ENCODE results near the gene ANKLE1.
"Not testable (repeated sequence)": the region's sequence is repeated elsewhere in the genome, so short reads cannot be mapped to it uniquely, and the experiment has no call there.

The ANKLE1 gene

DNA sequence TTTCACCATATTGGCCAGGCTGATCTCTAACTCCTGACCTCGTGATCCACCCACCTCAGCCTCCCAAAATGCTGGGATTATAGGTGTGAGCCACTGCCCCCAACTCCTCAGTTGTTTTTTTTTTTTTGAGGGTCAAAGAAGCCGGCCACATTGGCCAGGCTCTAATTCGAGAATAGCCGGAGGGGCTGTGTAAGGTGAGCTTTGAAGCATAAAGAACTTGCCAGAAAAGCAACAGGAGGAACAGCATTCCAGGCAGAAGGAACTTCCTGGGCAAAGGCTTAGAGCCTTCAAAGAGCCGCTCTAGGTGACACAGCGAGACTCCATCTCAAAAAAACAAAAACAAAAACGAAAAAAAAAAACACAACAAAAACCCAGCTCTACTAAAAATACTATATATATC lies 15.7 kb upstream of the ANKLE1 start:
- no peak overlapping the region for H3K9ac ChIP-seq (ENCODE audit: low read length in 2 of 2)
- H3K27ac ChIP-seq (ENCODE audit: low read length): no peak overlapping the region
- H3K27me3 ChIP-seq (ENCODE audit: control insufficient read depth in 1 of 2, insufficient read depth in 2 of 2, low read length in 2 of 2): no peaks in the 10 kb centered on the region
- no peaks in the 10 kb centered on the region for H3K9me3 ChIP-seq (ENCODE audit: control insufficient read depth in 2 of 2, low read length in 2 of 2)
- peaks cover 14% of the 10 kb centered on the region for H3K4me1 ChIP-seq (ENCODE audit: control insufficient read depth, insufficient read depth, low read length)
- H3K4me3 ChIP-seq (ENCODE audit: low read length in 2 of 2): no peak overlapping the region
- peaks cover under 1 to 2% of the 10 kb centered on the region in 2 donors for H3K36me3 ChIP-seq (ENCODE audit: control insufficient read depth in 2 of 2, insufficient read depth in 2 of 2, low read length in 2 of 2)

DNA sequence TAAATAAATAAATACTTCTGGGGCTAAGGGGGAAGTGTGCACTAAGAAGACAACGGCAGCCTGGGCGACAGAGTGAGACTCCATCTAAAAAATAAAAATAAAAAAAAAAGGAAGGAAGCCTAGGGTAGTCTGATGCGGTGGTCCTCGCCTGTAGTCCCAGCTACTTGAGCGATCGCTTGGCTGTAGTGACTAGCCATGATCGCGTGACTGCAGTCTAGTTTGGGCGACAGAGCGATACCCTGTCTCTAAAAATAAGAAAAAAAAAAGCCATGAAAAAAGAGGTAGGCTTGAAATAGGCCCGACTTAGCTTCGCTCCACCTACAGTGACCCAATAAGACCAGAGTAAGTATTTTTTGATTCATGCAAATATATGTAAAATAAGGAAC lies 15.1 kb upstream of the ANKLE1 start:
- Histone ChIP-seq H3K27ac (ENCODE audit: low read length) (no peak overlapping the region), H3K9me3 (ENCODE audit: control insufficient read depth in 2 of 2, low read length in 2 of 2) (no peaks in the 10 kb centered on the region)

DNA sequence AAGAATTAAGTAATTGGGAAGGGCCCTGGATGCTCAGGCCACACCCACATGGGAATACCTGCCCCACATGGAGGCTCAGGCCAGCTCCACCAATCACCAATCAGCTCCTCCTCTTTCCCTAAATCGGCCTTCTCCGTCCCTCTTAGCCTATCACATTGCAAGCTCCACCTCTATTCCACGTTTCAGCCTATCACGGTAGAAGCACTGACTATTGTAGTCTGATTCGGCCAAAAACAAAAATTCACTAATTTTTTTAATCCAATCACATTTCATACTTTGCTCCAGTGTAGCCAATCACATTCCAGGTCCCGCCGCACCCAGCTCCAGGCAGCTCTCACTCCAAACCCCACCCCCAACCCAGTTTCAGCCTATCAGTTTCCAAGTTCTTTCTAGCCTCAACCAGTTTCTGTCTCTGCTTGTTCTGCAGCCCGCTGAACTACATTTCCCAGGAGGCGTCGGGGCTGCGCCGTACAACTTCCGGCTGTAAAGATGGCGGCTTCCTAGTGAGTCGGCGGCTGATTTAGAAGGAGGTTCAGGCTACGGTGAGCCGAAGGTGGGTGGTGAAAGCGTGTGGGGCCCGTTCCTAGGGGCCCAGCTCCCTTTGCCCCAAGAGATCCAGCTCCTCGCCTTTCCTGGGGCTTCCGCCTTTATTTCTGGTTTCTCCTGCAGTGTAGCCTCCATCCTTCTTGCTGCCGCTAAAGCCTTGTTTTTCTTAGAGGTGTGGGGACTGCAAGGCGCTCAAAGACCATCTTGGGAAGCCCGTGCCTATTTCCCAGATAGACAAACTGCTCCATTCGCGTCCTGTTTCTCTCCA lies 14.5 kb upstream of the ANKLE1 start, which contains the start of gene BABAM1:
Gene BABAM1, plus strand, starts transcription at position 469 of the 814 bp plus-strand sequence. CDS start 1,364 bp downstream, outside the sequence.
- peak within 1 kb of the TSS; percentile 79 to 90 for H3K9ac ChIP-seq (ENCODE audit: low read length in 2 of 2)
- H3K36me3 ChIP-seq (ENCODE audit: control insufficient read depth in 2 of 2, insufficient read depth in 2 of 2, low read length in 2 of 2): peaks cover 5 to 7% of the 10 kb centered on the region in 2 donors
- H3K4me3 ChIP-seq (ENCODE audit: low read length in 2 of 2): peak within 1 kb of the TSS; percentile 86 to 99
- H3K27me3 ChIP-seq (ENCODE audit: control insufficient read depth in 1 of 2, insufficient read depth in 2 of 2, low read length in 2 of 2): no peaks in the 10 kb centered on the region
- peak within 1 kb of the TSS; percentile 76 for H3K27ac ChIP-seq (ENCODE audit: low read length)
- H3K9me3 ChIP-seq (ENCODE audit: control insufficient read depth in 2 of 2, low read length in 2 of 2): no peaks in the 10 kb centered on the region
- H3K4me1 ChIP-seq (ENCODE audit: control insufficient read depth, insufficient read depth, low read length): peaks cover 14% of the 10 kb centered on the region

More for the DNA sequence above, 15.1 kb upstream of the ANKLE1 start:
- Histone ChIP-seq H3K9ac (ENCODE audit: low read length in 2 of 2) (no peak overlapping the region), H3K4me1 (ENCODE audit: control insufficient read depth, insufficient read depth, low read length) (peaks cover 14% of the 10 kb centered on the region), H3K27me3 (ENCODE audit: control insufficient read depth in 1 of 2, insufficient read depth in 2 of 2, low read length in 2 of 2) (no peaks in the 10 kb centered on the region), H3K36me3 (ENCODE audit: control insufficient read depth in 2 of 2, insufficient read depth in 2 of 2, low read length in 2 of 2) (peaks cover 5 to 7% of the 10 kb centered on the region in 2 donors), H3K4me3 (ENCODE audit: low read length in 2 of 2) (peak overlapping the region in 1 of 2 donors; percentile 99)

DNA sequence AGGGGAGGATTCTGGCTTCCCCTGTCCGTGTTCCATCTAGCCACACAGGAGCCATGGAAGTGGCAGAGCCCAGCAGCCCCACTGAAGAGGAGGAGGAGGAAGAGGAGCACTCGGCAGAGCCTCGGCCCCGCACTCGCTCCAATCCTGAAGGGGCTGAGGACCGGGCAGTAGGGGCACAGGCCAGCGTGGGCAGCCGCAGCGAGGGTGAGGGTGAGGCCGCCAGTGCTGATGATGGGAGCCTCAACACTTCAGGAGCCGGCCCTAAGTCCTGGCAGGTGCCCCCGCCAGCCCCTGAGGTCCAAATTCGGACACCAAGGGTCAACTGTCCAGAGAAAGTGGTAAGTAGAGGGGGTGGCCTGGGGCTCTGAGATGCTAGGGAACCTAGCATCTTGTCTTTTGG lies 12.9 kb upstream of the ANKLE1 start:
- no peaks in the 10 kb centered on the region for H3K27me3 ChIP-seq (ENCODE audit: control insufficient read depth in 1 of 2, insufficient read depth in 2 of 2, low read length in 2 of 2)
- H3K27ac ChIP-seq (ENCODE audit: low read length): no peak overlapping the region

DNA sequence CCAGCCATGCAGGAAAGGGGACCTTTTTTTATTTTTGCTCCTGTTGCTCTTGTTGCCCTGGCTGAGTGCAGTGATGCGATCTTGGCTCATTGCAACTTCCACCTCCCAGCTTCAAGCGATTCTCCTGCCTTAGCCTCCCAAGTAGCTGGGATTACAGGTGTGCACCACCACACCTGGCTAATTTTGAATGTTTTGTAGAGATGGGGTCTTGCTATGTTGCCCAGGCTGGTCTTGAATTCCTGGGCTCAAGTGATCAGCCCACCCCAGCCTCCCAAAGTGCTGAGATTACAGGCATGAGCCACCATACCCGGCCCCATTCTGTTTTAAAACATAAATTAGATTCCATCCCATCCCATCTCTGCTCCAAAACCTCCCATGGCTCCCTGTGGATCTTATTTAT lies 6.8 kb upstream of the ANKLE1 start:
- not testable (repeated sequence) for H3K9ac ChIP-seq (ENCODE audit: low read length in 2 of 2); H3K27ac ChIP-seq (ENCODE audit: low read length); H3K27me3 ChIP-seq (ENCODE audit: control insufficient read depth in 1 of 2, insufficient read depth in 2 of 2, low read length in 2 of 2); H3K9me3 ChIP-seq (ENCODE audit: control insufficient read depth in 2 of 2, low read length in 2 of 2); H3K4me1 ChIP-seq (ENCODE audit: control insufficient read depth, insufficient read depth, low read length); H3K4me3 ChIP-seq (ENCODE audit: low read length in 2 of 2)
- H3K36me3 ChIP-seq (ENCODE audit: control insufficient read depth in 2 of 2, insufficient read depth in 2 of 2, low read length in 2 of 2): peaks cover 35 to 39% of the 10 kb centered on the region in 2 donors

More for the DNA sequence above, 12.9 kb upstream of the ANKLE1 start:
- Histone ChIP-seq H3K9me3 (ENCODE audit: control insufficient read depth in 2 of 2, low read length in 2 of 2) (no peaks in the 10 kb centered on the region), H3K4me3 (ENCODE audit: low read length in 2 of 2) (no peak overlapping the region), H3K4me1 (ENCODE audit: control insufficient read depth, insufficient read depth, low read length) (peaks cover 14% of the 10 kb centered on the region), H3K9ac (ENCODE audit: low read length in 2 of 2) (no peak overlapping the region), H3K36me3 (ENCODE audit: control insufficient read depth in 2 of 2, insufficient read depth in 2 of 2, low read length in 2 of 2) (peaks cover 8 to 12% of the 10 kb centered on the region in 2 donors)

DNA sequence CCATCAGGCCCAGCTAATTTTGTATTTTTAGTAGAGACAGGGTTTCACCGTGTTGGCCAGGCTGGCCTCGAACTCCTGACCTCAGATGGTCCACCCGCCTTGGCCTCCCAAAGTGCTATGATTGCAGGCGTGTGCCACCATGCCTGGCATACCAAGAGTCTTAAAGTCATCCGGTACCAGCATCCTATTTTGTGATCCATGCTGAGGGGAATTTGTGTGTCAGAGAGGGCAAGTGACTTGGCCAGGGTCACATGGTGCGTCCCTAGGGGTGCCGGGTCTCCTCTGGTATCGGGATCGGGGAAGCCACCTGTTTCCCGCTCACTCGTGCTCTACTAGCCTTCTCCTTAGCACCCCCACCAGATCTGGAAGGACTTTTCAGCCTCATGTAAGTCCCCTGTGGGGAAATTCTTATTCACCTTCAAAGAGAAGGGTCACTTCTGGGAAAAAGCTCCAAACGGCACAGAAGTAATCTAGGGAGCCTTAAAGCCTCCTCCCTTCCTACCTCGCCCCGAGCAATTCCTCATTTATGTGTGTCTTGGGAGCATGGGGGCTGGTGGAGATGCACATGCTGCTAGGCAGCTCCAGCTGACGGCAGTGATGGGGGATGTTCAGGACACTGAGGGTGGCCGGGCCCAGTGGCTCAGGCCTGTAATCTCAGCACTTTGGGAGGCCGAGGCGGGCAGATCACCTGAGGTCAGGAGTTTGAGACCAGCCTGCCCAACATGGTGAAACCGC lies 6.1 kb upstream of the ANKLE1 start:
- H3K9ac ChIP-seq (ENCODE audit: low read length in 2 of 2): no peak overlapping the region
- H3K36me3 ChIP-seq (ENCODE audit: control insufficient read depth in 2 of 2, insufficient read depth in 2 of 2, low read length in 2 of 2): peaks cover 35 to 37% of the 10 kb centered on the region in 2 donors
- H3K4me3 ChIP-seq (ENCODE audit: low read length in 2 of 2): no peak overlapping the region

DNA sequence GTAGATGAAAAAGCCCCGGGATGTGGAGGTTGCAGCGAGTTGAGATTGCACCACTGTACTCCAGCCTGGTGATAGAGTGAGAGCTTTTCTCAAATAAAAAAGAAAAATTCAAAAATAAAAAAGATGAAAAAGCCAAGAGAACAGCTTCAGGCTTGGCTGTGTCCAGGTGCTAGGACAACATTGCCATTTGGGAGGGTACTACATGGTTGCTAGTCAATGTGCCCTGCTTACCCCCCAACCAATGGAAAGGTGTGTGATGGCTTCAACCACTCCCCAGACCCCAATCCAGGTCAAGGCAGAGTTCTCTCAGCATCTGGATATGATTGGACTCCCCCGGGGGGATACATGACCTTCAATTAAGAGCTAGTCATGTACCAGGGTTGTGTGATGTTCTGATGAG lies 2.3 kb upstream of the ANKLE1 start:
- Histone ChIP-seq H3K4me3 (ENCODE audit: low read length in 2 of 2) (no peak overlapping the region), H3K36me3 (ENCODE audit: control insufficient read depth in 2 of 2, insufficient read depth in 2 of 2, low read length in 2 of 2) (peaks cover 21 to 22% of the 10 kb centered on the region in 2 donors), H3K27ac (ENCODE audit: low read length) (no peak overlapping the region), H3K9ac (ENCODE audit: low read length in 2 of 2) (no peak overlapping the region), H3K4me1 (ENCODE audit: control insufficient read depth, insufficient read depth, low read length) (peaks cover 17% of the 10 kb centered on the region), H3K27me3 (ENCODE audit: control insufficient read depth in 1 of 2, insufficient read depth in 2 of 2, low read length in 2 of 2) (peaks cover 8 to 18% of the 10 kb centered on the region in 2 donors), H3K9me3 (ENCODE audit: control insufficient read depth in 2 of 2, low read length in 2 of 2) (no peaks in the 10 kb centered on the region)

More for the DNA sequence above, 6.1 kb upstream of the ANKLE1 start:
- H3K9me3 ChIP-seq (ENCODE audit: control insufficient read depth in 2 of 2, low read length in 2 of 2): no peaks in the 10 kb centered on the region
- H3K27ac ChIP-seq (ENCODE audit: low read length): no peak overlapping the region
- H3K4me1 ChIP-seq (ENCODE audit: control insufficient read depth, insufficient read depth, low read length): no peaks in the 10 kb centered on the region
- H3K27me3 ChIP-seq (ENCODE audit: control insufficient read depth in 1 of 2, insufficient read depth in 2 of 2, low read length in 2 of 2): no peaks in the 10 kb centered on the region

DNA sequence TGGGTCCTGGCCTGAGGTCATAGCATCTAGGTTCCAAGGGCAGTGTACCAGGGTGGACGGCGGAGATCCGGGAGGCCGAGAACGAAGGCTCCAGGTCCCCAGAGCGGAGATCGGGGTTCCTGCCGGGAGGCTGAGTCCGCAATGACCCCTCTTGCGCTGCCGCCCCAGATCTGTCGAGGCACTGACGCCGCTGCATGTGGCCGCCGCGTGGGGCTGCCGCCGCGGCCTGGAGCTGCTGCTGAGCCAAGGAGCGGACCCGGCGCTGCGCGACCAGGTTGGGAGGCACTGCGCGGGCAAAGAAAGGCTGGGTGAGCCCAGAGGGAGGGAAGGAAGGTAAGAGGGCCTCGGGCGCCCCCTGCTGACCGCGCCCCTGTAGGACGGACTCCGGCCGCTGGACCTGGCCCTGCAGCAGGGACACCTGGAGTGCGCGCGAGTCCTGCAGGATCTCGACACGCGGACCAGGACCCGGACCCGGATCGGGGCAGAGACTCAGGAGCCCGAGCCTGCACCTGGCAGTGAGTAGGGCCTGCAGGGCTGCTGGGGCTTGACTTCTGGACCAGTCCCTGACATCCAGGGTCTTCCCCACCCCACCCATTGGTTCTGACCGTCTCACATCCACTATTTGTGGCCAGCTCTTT lies 906 bp downstream of the ANKLE1 start:
- H3K4me3 ChIP-seq (ENCODE audit: low read length in 2 of 2): peak overlapping the region; percentile 40 to 69
- H3K9me3 ChIP-seq (ENCODE audit: control insufficient read depth in 2 of 2, low read length in 2 of 2): no peaks in the 10 kb centered on the region
- no peak overlapping the region for H3K27ac ChIP-seq (ENCODE audit: low read length)
- peaks cover 8 to 18% of the 10 kb centered on the region in 2 donors for H3K27me3 ChIP-seq (ENCODE audit: control insufficient read depth in 1 of 2, insufficient read depth in 2 of 2, low read length in 2 of 2)
- H3K36me3 ChIP-seq (ENCODE audit: control insufficient read depth in 2 of 2, insufficient read depth in 2 of 2, low read length in 2 of 2): peaks cover under 1 to 4% of the 10 kb centered on the region in 2 donors
- H3K9ac ChIP-seq (ENCODE audit: low read length in 2 of 2): no peak overlapping the region
- peaks cover 17% of the 10 kb centered on the region for H3K4me1 ChIP-seq (ENCODE audit: control insufficient read depth, insufficient read depth, low read length)

DNA sequence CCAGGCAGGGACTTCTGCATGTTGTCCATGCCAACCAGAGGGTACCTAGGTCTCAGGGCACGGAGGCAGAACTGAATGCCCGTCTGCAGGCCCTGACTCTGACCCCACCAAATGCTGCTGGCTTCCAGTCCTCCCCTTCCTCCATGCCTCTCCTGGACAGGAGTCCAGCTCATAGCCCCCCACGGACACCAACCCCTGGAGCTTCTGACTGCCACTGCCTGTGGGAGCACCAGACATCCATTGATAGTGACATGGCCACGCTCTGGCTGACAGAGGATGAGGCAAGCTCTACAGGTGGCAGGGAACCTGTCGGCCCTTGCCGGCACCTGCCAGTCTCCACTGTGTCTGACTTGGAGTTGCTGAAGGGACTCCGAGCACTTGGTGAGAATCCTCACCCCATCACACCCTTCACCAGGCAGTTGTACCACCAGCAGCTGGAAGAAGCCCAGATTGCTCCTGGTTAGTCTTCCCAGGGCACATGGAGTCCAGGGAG lies 1.8 kb downstream of the ANKLE1 start:
- H3K36me3 ChIP-seq (ENCODE audit: control insufficient read depth in 2 of 2, insufficient read depth in 2 of 2, low read length in 2 of 2): peaks cover 0 to 3% of the 10 kb centered on the region in 2 donors
- peaks cover 8 to 18% of the 10 kb centered on the region in 2 donors for H3K27me3 ChIP-seq (ENCODE audit: control insufficient read depth in 1 of 2, insufficient read depth in 2 of 2, low read length in 2 of 2)
- peaks cover 17% of the 10 kb centered on the region for H3K4me1 ChIP-seq (ENCODE audit: control insufficient read depth, insufficient read depth, low read length)
- no peak overlapping the region for H3K27ac ChIP-seq (ENCODE audit: low read length)
- H3K4me3 ChIP-seq (ENCODE audit: low read length in 2 of 2): no peak overlapping the region
- no peak overlapping the region for H3K9ac ChIP-seq (ENCODE audit: low read length in 2 of 2)
- no peaks in the 10 kb centered on the region for H3K9me3 ChIP-seq (ENCODE audit: control insufficient read depth in 2 of 2, low read length in 2 of 2)

DNA sequence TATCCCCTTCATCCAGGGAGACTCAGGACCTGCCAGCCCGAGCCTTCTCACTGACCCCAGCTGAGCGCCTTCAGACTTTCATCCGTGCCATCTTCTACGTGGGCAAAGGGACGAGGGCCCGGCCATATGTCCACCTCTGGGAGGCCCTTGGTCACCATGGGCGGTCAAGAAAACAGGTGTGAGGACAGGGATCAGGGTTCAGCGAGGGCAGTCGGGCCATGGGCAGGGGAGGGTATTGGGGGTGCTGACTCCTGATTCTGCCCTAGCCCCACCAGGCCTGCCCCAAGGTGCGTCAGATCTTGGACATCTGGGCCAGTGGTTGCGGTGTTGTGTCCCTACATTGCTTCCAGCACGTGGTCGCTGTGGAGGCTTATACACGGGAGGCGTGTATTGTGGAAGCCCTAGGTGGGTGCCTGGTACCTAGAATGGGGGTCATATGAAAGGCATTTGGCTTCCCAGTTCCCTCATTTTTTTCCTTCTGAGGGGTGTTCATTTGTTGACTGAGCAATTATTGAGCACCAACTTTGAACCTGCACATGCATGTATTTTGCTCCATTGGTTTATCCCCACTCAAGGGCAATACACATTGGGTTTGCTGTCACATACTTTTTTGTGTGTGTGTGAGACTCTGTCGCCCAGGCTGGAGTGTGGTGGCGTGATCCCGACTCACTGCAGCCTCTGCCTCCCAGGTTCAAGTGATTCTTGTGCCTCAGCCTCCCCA lies 3.9 kb downstream of the ANKLE1 start:
- peaks cover 8 to 18% of the 10 kb centered on the region in 2 donors for H3K27me3 ChIP-seq (ENCODE audit: control insufficient read depth in 1 of 2, insufficient read depth in 2 of 2, low read length in 2 of 2)
- H3K36me3 ChIP-seq (ENCODE audit: control insufficient read depth in 2 of 2, insufficient read depth in 2 of 2, low read length in 2 of 2): no peaks in the 10 kb centered on the region
- no peak overlapping the region for H3K9ac ChIP-seq (ENCODE audit: low read length in 2 of 2)
- H3K4me3 ChIP-seq (ENCODE audit: low read length in 2 of 2): no peak overlapping the region
- peaks cover 17% of the 10 kb centered on the region for H3K4me1 ChIP-seq (ENCODE audit: control insufficient read depth, insufficient read depth, low read length)
- H3K27ac ChIP-seq (ENCODE audit: low read length): no peak overlapping the region
- H3K9me3 ChIP-seq (ENCODE audit: control insufficient read depth in 2 of 2, low read length in 2 of 2): no peaks in the 10 kb centered on the region
